Ascending aorta (tissue), 2 donors: Measurements from ENCODE around the gene HECTD4. TPM values are rescaled to one million over a fixed set of nuclear protein-coding genes. Genes with fewer than 3 reads are reported as not detected.

ENCODE experiments used
- DNase-seq, 2 donors: peaks; one replicate each; pipeline ENCODE4 v3.0.0-alpha.2; 2019; ENCODE audit warnings: low spot score in 2 of 2
- H3K27ac ChIP-seq, 2 donors: fragments of 200-600 bp; sonication (generic); one replicate each; pipeline ENCODE4 v1.5.1; 2016 to 2017; ENCODE audit warnings: mild to moderate bottlenecking in 1 of 2
- H3K27me3 ChIP-seq: fragments of 200-600 bp; sonication (generic); one replicate; pipeline ENCODE4 v1.5.1; 2017
- H3K36me3 ChIP-seq, 2 donors: fragments of 200-600 bp; sonication (generic); one replicate each; pipeline ENCODE4 v1.5.1; 2016
- H3K4me1 ChIP-seq, 2 donors: fragments of 200-600 bp; sonication (generic); one replicate each; pipeline ENCODE4 v1.5.1; 2016 to 2017; ENCODE audit warnings: mild to moderate bottlenecking in 1 of 2
- H3K4me3 ChIP-seq, 2 donors: fragments of 200-600 bp; sonication (generic); one replicate each; pipeline ENCODE4 v1.5.1; 2016 to 2017; ENCODE audit warnings: mild to moderate bottlenecking in 1 of 2
- H3K9me3 ChIP-seq, 2 donors: fragments of 200-600 bp; sonication (generic); one replicate each; pipeline ENCODE4 v1.5.1; 2016
- CTCF ChIP-seq, 3 experiments: fragments of 200-600 bp in 2 of 3; fragments of 450-650 bp in 1 of 3; sonication (generic) in 2 of 3; IDR thresholded peaks; one replicate each; pipeline ENCODE4 v1.5.1; 2016 to 2019; ENCODE audit warnings: antibody characterized with exemption in 3 of 3, mild to moderate bottlenecking in 1 of 3, moderate library complexity in 1 of 3
- intact Hi-C: fragments of 100-400 bp; cut with DNase I; formaldehyde crosslinking; loops from one replicate; pipeline ENCODE4 v1.15.1; 2023
- total RNA-seq: library from RNA; depleted of rRNA; stranded (reverse); fragments of >200 nt; gene quantifications from one replicate; pipeline ENCODE4 v1.1.0, GENCODE V29; 2016

The HECTD4 gene
- total RNA-seq, 1 donor from 2014 or later, result 23.7 TPM

GRCh38 chr12:112314981-112315380 lies 67.2 kb downstream of the HECTD4 start:
- H3K36me3 ChIP-seq, result peaks cover 0 to 25% of the 10 kb centered on the region in 2 donors

GRCh38 chr12:112309797-112310196 lies 72.4 kb downstream of the HECTD4 start:
- intact Hi-C loops, result no loop called here

More at GRCh38 chr12:112314981-112315380, 67.2 kb downstream of the HECTD4 start:
- DNase-seq, result no peak
- Histone ChIP-seq H3K4me1 (no peaks in the 10 kb centered on the region), H3K27ac (no peak overlapping the region), H3K27me3 (no peaks in the 10 kb centered on the region), H3K9me3 (no peaks in the 10 kb centered on the region), H3K4me3 (no peak overlapping the region)
- TF ChIP-seq CTCF (IDR thresholded peaks at IDR 0.05), result no peak
- intact Hi-C loops, result no loop called here

DNA sequence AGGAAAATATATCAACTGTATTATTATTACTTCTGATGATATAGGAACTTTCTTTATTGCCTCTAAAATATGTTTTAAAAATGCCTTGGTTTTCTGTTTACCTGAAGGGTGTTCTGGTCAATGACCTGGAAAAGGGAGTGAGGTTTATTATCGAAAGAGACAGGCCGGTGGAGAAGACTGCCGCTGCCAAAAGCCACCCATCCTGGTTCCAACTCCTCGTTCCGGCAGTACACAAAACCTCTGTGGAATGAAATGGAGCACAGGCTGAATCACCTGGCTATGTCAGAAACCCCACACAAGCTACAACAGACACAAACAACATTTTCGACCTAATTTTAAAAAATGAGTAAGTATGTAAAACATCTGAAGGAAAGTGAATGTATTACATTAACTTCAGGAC lies 73.6 kb downstream of the HECTD4 start:
- Histone ChIP-seq H3K27me3 (no peaks in the 10 kb centered on the region), H3K36me3 (peaks cover 12 to 32% of the 10 kb centered on the region in 2 donors), H3K9me3 (no peaks in the 10 kb centered on the region), H3K27ac (no peak overlapping the region), H3K4me3 (no peak overlapping the region), H3K4me1 (no peaks in the 10 kb centered on the region)
- DNase-seq, result no peak
- no peak for TF ChIP-seq CTCF (IDR thresholded peaks at IDR 0.05)
- intact Hi-C loops, result no loop called here

More at GRCh38 chr12:112309797-112310196, 72.4 kb downstream of the HECTD4 start:
- TF ChIP-seq CTCF (IDR thresholded peaks at IDR 0.05), result no peak
- Histone ChIP-seq H3K4me3 (no peak overlapping the region), H3K36me3 (peaks cover 12 to 38% of the 10 kb centered on the region in 2 donors), H3K9me3 (no peaks in the 10 kb centered on the region), H3K4me1 (no peaks in the 10 kb centered on the region), H3K27ac (no peak overlapping the region), H3K27me3 (no peaks in the 10 kb centered on the region)
- DNase-seq, result no peak

DNA sequence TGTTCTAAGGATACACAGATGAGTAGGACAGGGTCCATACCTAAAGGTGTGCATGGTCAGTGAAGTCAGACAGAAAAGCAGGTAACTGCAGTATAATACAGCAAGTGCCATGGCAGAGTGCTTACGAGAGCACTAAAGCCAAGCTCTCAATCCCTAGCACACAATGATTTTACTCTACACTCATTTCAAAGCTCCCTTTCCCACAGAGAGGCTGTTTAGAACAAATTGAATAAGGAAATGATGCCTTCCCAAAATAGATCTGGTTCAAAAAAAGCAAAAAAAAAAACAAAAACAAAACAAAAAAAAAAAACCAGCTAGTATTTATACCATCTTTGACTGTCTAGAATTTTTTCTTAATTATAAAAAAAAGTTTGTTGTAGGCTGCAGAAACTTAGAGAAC lies 74.1 kb downstream of the HECTD4 start:
- H3K36me3 ChIP-seq, result peaks cover 17 to 30% of the 10 kb centered on the region in 2 donors
- H3K4me3 ChIP-seq, result no peak overlapping the region
- intact Hi-C loops, result no loop called here
- no peaks in the 10 kb centered on the region for H3K4me1 ChIP-seq
- no peak for TF ChIP-seq CTCF (IDR thresholded peaks at IDR 0.05)
- H3K27ac ChIP-seq, result no peak overlapping the region
- H3K27me3 ChIP-seq, result no peaks in the 10 kb centered on the region
- no peaks in the 10 kb centered on the region for H3K9me3 ChIP-seq
- DNase-seq, result no peak

DNA sequence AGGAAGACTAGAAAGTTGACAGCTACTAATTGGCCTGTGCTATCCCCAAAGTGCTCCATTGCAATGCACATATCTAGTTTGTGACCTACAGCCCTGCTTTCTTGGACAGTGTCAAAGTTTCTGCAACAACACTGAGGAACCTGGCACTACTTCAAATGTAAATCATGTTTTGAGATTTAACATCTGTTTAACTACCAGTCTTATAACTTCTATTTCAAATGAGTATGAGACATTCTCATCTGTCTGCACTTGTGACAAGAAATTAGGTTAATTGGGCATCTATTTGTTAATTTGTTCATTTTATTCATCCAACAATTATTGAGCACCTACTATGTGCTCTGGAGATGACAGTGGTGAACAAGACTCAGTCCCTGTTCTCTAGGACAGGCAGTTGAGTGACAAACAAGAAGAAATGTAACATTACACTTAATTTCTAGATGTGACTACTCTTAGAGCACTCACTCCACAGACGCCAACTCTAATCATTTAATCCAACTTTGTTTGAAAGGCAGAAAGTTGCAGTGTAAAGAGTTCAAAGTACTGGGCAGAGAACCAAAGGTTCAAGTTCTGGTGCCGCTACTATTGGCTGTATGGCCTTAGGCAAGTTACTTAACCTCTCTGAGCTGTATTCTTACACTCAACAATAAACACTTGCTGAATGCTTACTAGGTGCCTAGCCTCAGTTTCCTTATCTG lies 74.8 kb downstream of the HECTD4 start:
- H3K27ac ChIP-seq, result no peak overlapping the region
- no peak for TF ChIP-seq CTCF (IDR thresholded peaks at IDR 0.05)
- DNase-seq, result no peak

More for the DNA sequence above, 74.8 kb downstream of the HECTD4 start:
- H3K9me3 ChIP-seq, result no peaks in the 10 kb centered on the region
- no peak overlapping the region for H3K4me3 ChIP-seq
- peaks cover 19 to 24% of the 10 kb centered on the region in 2 donors for H3K36me3 ChIP-seq
- H3K4me1 ChIP-seq, result no peaks in the 10 kb centered on the region
- intact Hi-C loops, result no loop called here
- H3K27me3 ChIP-seq, result no peaks in the 10 kb centered on the region
